Lower lobe of right lung (tissue), 2 donors: ENCODE data around the gene FAM167B. TPM values are rescaled to one million over a fixed set of nuclear protein-coding genes. Genes with fewer than 3 reads are reported as not detected.

ENCODE experiments used
- ATAC-seq, 2 donors: fragments of 200-7000 bp; cut with Tn5 transposase; one replicate each; pipeline ENCODE4 v1.9.1; 2020 to 2022; ENCODE audit warnings: mild to moderate bottlenecking in 2 of 2, moderate library complexity in 2 of 2
- DNase-seq: peaks from one replicate; pipeline ENCODE4 v3.0.0-alpha.2; 2020
- H3K27ac ChIP-seq: fragments of 200-600 bp; one replicate; pipeline ENCODE4 v1.8.0; 2022
- H3K27me3 ChIP-seq: fragments of 200-600 bp; one replicate; pipeline ENCODE4 v1.8.0; 2022; ENCODE audit warnings: low read depth
- H3K36me3 ChIP-seq: fragments of 200-600 bp; one replicate; pipeline ENCODE4 v1.8.0; 2022; ENCODE audit warnings: mild to moderate bottlenecking
- H3K4me1 ChIP-seq: fragments of 200-600 bp; one replicate; pipeline ENCODE4 v1.8.0; 2022
- H3K4me3 ChIP-seq: fragments of 200-600 bp; one replicate; pipeline ENCODE4 v1.8.0; 2022; ENCODE audit warnings: mild to moderate bottlenecking
- H3K9me3 ChIP-seq: fragments of 200-600 bp; one replicate; pipeline ENCODE4 v1.8.0; 2022
- CTCF ChIP-seq: fragments of 200-600 bp; IDR thresholded peaks from one replicate; pipeline ENCODE4 v1.8.0; 2022; ENCODE audit warnings: antibody characterized with exemption, mild to moderate bottlenecking
- intact Hi-C: fragments of 100-400 bp; cut with DNase I; formaldehyde crosslinking; loops from one replicate; pipeline ENCODE4 v1.11.0; 2022
- total RNA-seq: library from RNA; stranded (reverse); fragmentation: NEBNext Ultra II Directional; extraction: Animal tissue kit (Norgen Biotek cat#: 25700); gene quantifications from one replicate; pipeline ENCODE4 v1.2.1, GENCODE V29; 2021
- donor health status: DM: no; HTN: yes; CAD: no; lungs with severe emphysema.

The FAM167B gene
- total RNA-seq, 1 donor from 2014 or later, result 21.9 TPM

DNA sequence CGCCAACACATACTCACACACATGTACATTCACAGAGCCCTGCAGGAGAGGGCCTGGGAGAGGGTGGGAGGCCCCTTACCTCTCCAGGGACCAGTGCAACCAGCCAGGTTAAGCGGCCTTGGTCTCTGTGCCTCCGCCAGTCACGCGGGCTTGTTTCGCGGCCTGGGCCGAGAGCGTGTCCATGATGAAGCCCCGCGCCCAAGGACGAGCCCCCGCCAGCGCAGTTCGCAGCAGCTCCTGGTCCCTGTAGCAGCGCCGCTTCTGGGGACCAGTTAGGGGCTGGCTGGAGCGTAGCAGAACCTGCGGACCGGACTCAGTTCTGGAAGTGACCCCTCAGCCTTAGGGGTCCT is 7.3 kb upstream of the FAM167B start:
- peaks cover 35% of the 10 kb centered on the region for H3K4me1 ChIP-seq
- peak overlapping the region; percentile 76 for H3K27ac ChIP-seq
- intact Hi-C loops, result no loop called here
- no peak for TF ChIP-seq CTCF
- ATAC-seq (no peak), DNase-seq (no peak)
- no peaks in the 10 kb centered on the region for H3K27me3 ChIP-seq
- H3K4me3 ChIP-seq, result peak overlapping the region; percentile 63
- H3K9me3 ChIP-seq, result no peaks in the 10 kb centered on the region
- H3K36me3 ChIP-seq, result peaks cover 2% of the 10 kb centered on the region

DNA sequence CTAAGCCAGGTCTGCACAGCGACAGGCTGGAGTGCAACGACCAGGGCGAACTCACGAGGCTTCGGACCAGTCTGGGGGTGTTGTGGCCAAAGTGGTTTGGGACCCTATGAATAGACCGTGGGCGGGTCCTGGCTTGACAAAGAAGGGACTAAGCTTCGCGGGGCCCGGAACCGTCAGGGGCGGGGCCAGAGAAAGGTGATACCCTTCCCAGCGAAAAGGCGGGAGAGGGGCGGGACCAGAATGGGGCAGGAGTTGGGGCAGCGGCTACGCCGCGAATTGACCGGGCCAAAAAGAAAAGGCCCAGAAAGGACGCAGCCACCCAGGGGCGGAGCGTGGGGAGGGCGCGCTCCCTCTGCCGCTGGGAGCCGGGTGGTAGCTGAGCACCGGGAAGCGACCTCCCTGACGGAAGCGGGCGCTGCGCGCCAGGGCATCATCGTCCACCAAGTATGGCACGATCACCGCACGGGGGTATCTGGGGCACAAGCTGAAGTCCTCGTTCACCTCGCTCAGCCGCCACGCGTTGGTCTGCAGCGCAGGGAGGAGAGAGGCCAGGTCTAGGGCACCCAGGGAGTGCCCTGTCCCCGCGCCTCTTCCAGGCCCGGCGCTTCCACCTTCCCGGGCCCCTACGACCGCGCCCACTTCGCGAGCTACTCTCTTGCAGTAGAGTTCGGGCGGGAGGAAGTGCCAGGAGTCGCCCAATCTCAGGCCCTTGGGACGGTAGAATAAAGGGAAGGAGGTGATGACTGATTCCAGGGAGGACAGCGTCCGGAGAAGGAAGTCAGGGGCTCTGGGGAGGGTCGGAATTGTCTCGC is 6.7 kb upstream of the FAM167B start:
- peak; percentile 84 to 87 for ATAC-seq
- Histone ChIP-seq H3K36me3 (no peaks in the 10 kb centered on the region), H3K27ac (peak overlapping the region; percentile 76), H3K9me3 (no peaks in the 10 kb centered on the region), H3K27me3 (no peaks in the 10 kb centered on the region), H3K4me3 (peak overlapping the region; percentile 63), H3K4me1 (peaks cover 35% of the 10 kb centered on the region)
- DNase-seq, result peak; percentile 75
- intact Hi-C loops, result no loop called here
- TF ChIP-seq CTCF, result peak; percentile 38

DNA sequence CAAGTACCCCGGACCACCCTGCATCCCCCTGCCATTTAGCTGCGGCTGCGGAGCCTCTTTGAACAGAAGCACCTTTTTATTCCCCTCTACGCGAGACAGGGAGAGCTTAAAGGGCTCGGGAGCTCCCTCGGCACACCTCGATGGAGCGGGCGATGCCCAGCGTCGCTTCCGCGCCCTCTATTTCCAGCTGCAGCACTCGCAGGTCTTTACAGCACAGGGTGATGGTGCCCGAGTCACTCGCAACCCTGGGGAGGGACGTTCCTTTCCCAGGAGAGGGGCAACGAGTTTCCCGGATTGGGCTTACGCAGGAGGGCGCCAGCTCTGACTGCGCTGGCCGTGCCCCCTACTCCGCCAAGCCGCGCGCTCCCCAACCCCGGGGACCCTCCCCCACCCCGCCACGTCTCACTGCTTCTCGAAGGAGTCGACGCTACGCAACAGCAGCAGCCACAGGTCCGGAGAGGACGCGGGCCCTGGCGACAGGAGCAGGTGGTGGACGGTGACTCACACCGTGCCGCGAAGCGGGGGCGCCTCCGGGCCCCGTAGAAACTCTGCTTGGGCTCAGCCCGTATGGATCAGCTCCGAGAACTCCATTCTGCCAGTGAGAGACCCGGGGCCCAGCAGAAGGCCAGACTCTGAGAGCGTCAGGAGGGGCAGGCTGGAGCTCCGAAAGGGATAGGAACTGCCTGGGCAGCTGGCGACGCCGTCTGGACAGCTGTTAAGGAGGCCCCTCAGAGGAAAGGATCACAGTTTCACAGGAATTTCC is 5.8 kb upstream of the FAM167B start:
- H3K9me3 ChIP-seq, result no peaks in the 10 kb centered on the region
- peak; percentile 67 to 82 for ATAC-seq
- no peak for TF ChIP-seq CTCF
- H3K27me3 ChIP-seq, result no peaks in the 10 kb centered on the region
- peak overlapping the region; percentile 76 for H3K27ac ChIP-seq
- DNase-seq, result peak; percentile 64
- peaks cover 39% of the 10 kb centered on the region for H3K4me1 ChIP-seq
- H3K36me3 ChIP-seq, result no peaks in the 10 kb centered on the region
- H3K4me3 ChIP-seq, result peak overlapping the region; percentile 63
- intact Hi-C loops, result no loop called here

- Histone ChIP-seq H3K4me1 (peaks cover 49% of the 10 kb centered on the region), H3K27ac (peak overlapping the region; percentile 24), H3K4me3 (peak overlapping the region; percentile 30), H3K36me3 (no peaks in the 10 kb centered on the region), H3K9me3 (no peaks in the 10 kb centered on the region), H3K27me3 (no peaks in the 10 kb centered on the region)
- TF ChIP-seq CTCF, result no peak
- ATAC-seq (no peak), DNase-seq (no peak)
- intact Hi-C loops, result no loop called here
These were observed 4.6 kb upstream of the FAM167B start for GRCh38 chr1:32242341-32242851.

- no peak for TF ChIP-seq CTCF
- intact Hi-C loops, result no loop called here
- DNase-seq, result no peak
These were observed 430 bp downstream of the FAM167B start for GRCh38 chr1:32247452-32247851.

More at GRCh38 chr1:32247452-32247851, 430 bp downstream of the FAM167B start:
- H3K27me3 ChIP-seq, result peaks cover 4% of the 10 kb centered on the region
- peak overlapping the region; percentile 43 for H3K4me3 ChIP-seq
- H3K27ac ChIP-seq, result peak overlapping the region; percentile 81
- ATAC-seq, result no peak
- H3K4me1 ChIP-seq, result peaks cover 61% of the 10 kb centered on the region
- no peaks in the 10 kb centered on the region for H3K36me3 ChIP-seq
- no peaks in the 10 kb centered on the region for H3K9me3 ChIP-seq
